HFF-Myc (cell line): Measurements from ENCODE around the gene ADARB2.

Source experiments
- DNase-seq: peaks from one replicate; pipeline ENCODE4 v3.0.0-alpha.2; 2011; ENCODE audit warnings: low read depth; ENCODE audit errors: extremely low read depth
- H3K4me3 ChIP-seq: replicated peaks from 2 replicates; pipeline ENCODE4 v1.5.1; 2011; ENCODE audit warnings: low read depth, mild to moderate bottlenecking, control low read depth, low read length
- TF ChIP-seq, protein P1 (sequence below): IDR thresholded peaks from 2 replicates; pipeline ENCODE4 v1.5.1; 2012; ENCODE audit warnings: mild to moderate bottlenecking, low read depth, low read length, control low read depth; ENCODE audit errors: missing control alignments

Gene ADARB2

DNA sequence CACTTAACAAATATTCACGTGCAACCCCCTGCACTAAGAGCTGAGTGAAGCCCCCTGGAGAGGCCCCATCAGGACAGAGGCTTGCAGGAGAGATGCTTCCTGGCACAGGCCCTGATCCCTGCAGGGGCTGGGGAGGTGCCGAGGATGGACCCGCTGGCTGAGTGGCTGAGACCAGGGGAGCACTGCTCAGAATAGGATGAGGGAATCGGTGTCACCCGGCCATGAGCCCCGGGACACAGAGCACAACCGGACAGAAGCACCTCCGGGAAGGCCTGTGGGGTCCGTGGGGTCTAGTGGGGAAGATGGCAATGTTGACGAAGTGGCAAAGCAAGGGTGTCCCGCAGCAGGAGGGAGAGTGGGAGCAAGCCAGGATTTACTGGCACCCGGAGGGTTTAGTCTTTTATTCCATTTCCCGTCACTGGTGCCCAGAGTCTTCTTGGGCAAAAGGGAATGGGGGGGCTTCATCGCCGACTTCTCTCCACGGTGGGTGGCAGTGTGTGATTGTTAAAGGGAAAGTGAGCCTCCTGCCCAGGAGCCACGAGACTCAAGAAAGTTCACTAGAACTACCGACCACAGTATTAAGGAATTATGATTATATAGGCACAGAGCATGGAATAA lies 140.7 kb downstream of the ADARB2 start:
- TF ChIP-seq, protein P1, sequence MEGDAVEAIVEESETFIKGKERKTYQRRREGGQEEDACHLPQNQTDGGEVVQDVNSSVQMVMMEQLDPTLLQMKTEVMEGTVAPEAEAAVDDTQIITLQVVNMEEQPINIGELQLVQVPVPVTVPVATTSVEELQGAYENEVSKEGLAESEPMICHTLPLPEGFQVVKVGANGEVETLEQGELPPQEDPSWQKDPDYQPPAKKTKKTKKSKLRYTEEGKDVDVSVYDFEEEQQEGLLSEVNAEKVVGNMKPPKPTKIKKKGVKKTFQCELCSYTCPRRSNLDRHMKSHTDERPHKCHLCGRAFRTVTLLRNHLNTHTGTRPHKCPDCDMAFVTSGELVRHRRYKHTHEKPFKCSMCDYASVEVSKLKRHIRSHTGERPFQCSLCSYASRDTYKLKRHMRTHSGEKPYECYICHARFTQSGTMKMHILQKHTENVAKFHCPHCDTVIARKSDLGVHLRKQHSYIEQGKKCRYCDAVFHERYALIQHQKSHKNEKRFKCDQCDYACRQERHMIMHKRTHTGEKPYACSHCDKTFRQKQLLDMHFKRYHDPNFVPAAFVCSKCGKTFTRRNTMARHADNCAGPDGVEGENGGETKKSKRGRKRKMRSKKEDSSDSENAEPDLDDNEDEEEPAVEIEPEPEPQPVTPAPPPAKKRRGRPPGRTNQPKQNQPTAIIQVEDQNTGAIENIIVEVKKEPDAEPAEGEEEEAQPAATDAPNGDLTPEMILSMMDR = no peak
- DNase-seq = no peak
- no peak overlapping the region for H3K4me3 ChIP-seq

DNA sequence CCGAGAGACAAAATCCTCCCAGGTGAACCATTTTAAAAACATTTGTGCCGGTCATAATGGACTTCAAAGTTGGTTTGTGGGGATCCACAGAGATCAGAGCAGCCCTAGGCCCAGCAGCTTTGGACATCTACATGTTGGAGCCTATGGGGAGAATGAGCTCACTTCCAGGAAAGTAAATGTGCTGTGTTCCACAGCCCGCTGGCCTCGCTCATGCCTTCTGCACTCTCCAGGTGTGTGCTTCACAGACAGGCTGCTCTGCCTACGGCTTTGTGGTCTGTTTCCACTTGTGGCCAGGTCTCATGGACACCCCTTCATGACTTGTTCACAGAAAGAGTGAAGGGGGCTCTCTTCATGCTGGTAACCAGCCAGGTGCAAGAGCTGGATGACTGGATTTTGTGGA lies 141.6 kb downstream of the ADARB2 start:
- DNase-seq = no peak
- H3K4me3 ChIP-seq = no peak overlapping the region
- TF ChIP-seq, protein P1 = no peak

DNA sequence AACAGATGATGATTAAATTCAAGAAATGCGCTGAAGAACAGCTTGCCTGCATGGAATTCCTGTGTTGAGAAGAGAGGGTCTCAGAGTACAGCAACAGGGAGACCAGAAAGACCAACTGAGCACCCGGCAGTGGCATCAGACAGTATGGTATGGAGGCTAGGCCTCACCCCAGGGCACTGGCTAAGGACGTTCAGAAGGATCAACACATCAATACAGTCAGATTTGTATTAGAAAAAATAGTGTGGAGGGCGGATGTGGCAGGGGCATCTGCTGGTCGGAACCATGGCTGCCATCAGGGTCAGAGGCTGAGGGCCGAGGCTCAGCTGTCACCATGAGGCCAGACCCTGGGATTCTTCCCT lies 142.1 kb downstream of the ADARB2 start:
- TF ChIP-seq, protein P1 = no peak
- no peak for DNase-seq
- no peak overlapping the region for H3K4me3 ChIP-seq

DNA sequence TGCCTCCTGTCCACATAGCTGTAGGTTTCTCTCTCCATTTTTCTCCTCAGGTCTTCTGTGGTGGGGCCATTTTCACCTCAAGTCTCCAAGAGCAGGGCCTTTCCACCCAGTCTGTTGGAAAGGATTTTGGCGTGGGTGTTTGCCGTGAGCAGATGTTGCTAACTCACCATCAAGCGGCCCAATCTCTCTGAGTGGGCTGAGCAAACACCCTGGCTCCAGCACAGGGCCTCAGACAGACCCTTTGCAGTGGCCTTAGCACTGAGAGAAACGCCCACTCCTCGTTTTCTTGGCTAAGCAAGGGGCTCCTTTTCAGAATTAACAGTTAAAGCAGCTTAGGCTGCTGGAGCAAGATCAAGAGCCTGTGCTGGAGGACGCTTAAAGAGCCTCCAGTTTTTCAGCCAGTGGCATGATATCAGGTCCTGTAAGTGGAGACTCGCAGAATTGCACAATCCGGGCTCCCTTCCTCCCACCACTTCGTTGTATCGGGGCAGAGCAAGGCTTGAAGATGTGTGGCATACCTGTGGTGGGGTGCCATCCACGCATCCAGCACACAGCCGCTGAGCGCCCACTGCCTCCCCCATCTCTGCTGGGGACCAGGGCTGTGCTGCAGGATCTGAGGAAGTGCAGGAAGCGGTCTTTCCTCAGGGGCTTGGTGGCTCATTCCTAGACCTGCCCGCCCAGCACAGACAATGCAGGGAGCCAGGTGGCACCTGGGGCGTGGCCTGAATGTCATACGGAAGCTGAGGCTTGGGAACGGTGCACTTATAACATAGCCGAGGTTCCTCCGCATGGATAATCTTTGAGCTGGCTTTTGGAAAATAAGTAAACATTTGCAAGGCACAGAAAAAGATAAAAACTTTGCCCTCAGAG lies 142.7 kb downstream of the ADARB2 start:
- TF ChIP-seq, protein P1 = no peak

DNA sequence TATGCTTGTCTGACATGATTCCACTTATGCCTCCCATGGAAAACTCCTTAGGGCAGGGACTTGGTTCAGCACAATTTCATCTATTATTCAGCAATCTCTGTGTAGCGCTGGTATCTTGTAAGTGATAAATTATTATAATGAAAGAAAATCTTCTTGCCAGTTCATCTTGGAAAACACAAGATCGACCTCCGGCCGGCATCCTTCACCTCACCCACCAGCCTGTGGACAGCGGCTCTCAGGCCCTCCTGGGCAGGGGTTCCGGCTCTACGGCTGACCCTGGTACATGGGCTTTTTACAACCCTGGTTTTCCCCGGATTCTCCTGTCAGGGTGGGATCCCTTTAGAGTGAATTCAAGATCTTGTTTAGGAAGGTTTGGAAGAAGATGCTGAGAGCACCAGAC lies 145.6 kb downstream of the ADARB2 start:
- no peak overlapping the region for H3K4me3 ChIP-seq
- DNase-seq = no peak
- TF ChIP-seq, protein P1 = no peak

More for the DNA sequence above, 142.7 kb downstream of the ADARB2 start:
- H3K4me3 ChIP-seq = no peak overlapping the region
- no peak for DNase-seq

DNA sequence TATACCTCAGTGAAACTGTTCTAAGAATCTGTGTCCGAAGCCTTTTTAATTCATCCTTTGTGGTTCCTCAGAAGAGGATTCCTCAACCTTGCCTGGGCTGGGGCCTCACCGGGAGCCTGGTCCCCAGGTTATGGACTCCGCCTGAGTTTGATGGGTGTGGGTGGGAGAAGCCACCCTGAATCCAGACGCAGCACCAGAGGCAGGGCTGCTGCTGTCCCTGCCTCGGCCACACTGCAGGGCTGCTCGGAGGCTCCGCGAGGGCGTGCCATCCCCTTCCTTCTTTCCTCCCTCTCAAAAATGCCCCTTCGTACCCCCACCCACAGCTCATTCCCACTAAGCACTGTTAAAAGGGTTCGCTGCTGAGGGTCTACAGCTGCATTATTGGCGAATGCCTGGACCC lies 146.3 kb downstream of the ADARB2 start:
- no peak for DNase-seq
- TF ChIP-seq, protein P1 = no peak
- no peak overlapping the region for H3K4me3 ChIP-seq
